NT2/D1 (cell line): ENCODE results near the gene TMEM204.

Experiments used
- SUZ12 ChIP-seq: IDR thresholded peaks from 2 replicates; pipeline ENCODE4 v1.6.1; 2011; ENCODE audit not compliant: insufficient read length, insufficient read depth; ENCODE audit errors: extremely low read depth
- YY1 ChIP-seq: IDR thresholded peaks from 2 replicates; pipeline ENCODE4 v1.6.1; 2011; ENCODE audit not compliant: insufficient read length, insufficient read depth
- ZNF274 ChIP-seq: IDR thresholded peaks from 2 replicates; pipeline ENCODE4 v1.6.1; 2011; ENCODE audit warnings: mild to moderate bottlenecking, low read depth, low read length

GRCh38 chr16:1542166-1542500 lies 8.7 kb downstream of the TMEM204 start:
- no peak for TF ChIP-seq SUZ12
- TF ChIP-seq ZNF274, result no peak
- no peak for TF ChIP-seq YY1
